Panc1 (cell line): ENCODE measurements around the gene TSSK1B. TPM values are rescaled to one million over a fixed set of nuclear protein-coding genes. Genes with fewer than 3 reads are reported as not detected.
"Not testable (repeated sequence)": the region's sequence is repeated elsewhere in the genome, so short reads cannot be mapped to it uniquely, and the experiment has no call there.

Experiments
- ATAC-seq: fragments of 200-7000 bp; cut with Tn5 transposase; 2 replicates; pipeline ENCODE4 v1.9.1; 2020; ENCODE audit warnings: mild to moderate bottlenecking, moderate library complexity
- BruUV-seq: library from RNA; stranded (reverse); fragments of 400-500 nt; replicated peaks from 2 replicates; lab custom pipeline; 2021; lab: Mats Ljungman, UMichigan
- CTCF ChIA-PET: fragments of 300-600 bp; sonication (Branson Sonifier 250); formaldehyde crosslinking; loops from one replicate; lab custom pipeline; 2022; ENCODE audit warnings: antibody characterized with exemption; lab: Charles Lee
- POLR2A ChIA-PET: fragments of 300-600 bp; sonication (Branson Sonifier 250); formaldehyde crosslinking; loops from one replicate; lab custom pipeline; 2022; ENCODE audit warnings: antibody characterized with exemption; lab: Charles Lee
- DNase-seq: peaks from one replicate; pipeline ENCODE4 v3.0.0-alpha.2; 2010; ENCODE audit warnings: low read depth, low spot score
- H3K27ac ChIP-seq: 2 replicates; pipeline ENCODE4 v1.5.1; 2011; ENCODE audit warnings: mild to moderate bottlenecking, low read length, inconsistent platforms
- H3K27me3 ChIP-seq: fragments of 200-500 bp; sonication (Bioruptor generic); 2 replicates; pipeline ENCODE4 v1.6.0; 2014; ENCODE audit warnings: low read length, inconsistent platforms; ENCODE audit not compliant: control insufficient read depth, insufficient read depth
- H3K36me3 ChIP-seq: fragments of 200-500 bp; sonication (Bioruptor generic); 2 replicates; pipeline ENCODE4 v1.5.1; 2014; ENCODE audit warnings: inconsistent platforms, mild to moderate bottlenecking, low read length, moderate library complexity; ENCODE audit not compliant: control insufficient read depth, insufficient read depth
- H3K4me1 ChIP-seq: 2 replicates; pipeline ENCODE4 v1.5.1; 2011; ENCODE audit warnings: inconsistent platforms, mild to moderate bottlenecking, low read length, moderate library complexity; ENCODE audit not compliant: control insufficient read depth, insufficient read depth
- H3K4me3 ChIP-seq, 2 experiments: 2 replicates each; pipeline ENCODE4 v1.5.1; 2011 to 2012; ENCODE audit warnings: low read depth in 2 of 2, low read length in 2 of 2, mild to moderate bottlenecking in 2 of 2, inconsistent platforms in 1 of 2, moderate library complexity in 1 of 2
- H3K9me3 ChIP-seq: fragments of 200-500 bp; sonication (Bioruptor generic); 2 replicates; pipeline ENCODE4 v1.5.1; 2014; ENCODE audit warnings: low read depth, mild to moderate bottlenecking, inconsistent platforms, low read length, moderate library complexity; ENCODE audit not compliant: control insufficient read depth, insufficient read depth
- POLR2AphosphoS5 ChIP-seq: IDR thresholded peaks from 2 replicates; pipeline ENCODE4 v1.6.1; 2012; ENCODE audit warnings: mild to moderate bottlenecking, low read depth, low read length, moderate library complexity
- SIN3A ChIP-seq: IDR thresholded peaks from 2 replicates; pipeline ENCODE4 v1.6.1; 2012; ENCODE audit warnings: low read depth, mild to moderate bottlenecking, low read length, moderate library complexity, borderline replicate concordance; ENCODE audit not compliant: insufficient read depth
- TCF7L2 ChIP-seq: IDR thresholded peaks from 2 replicates; pipeline ENCODE4 v1.6.1; 2011; ENCODE audit warnings: mild to moderate bottlenecking, low read depth, low read length, inconsistent platforms
- in situ Hi-C: cut with HindIII; loops from 2 replicates; pipeline ENCODE4 v1.10.0; 2016; ENCODE audit warnings: low sequenced_read_pairs, low pct_unique_long_range_greater_than_20kb
- intact Hi-C: fragments of 100-400 bp; cut with micrococcal nuclease; formaldehyde crosslinking; loops from one replicate; pipeline ENCODE4 v1.10.0; 2022; ENCODE audit not compliant: unreplicated experiment
- total RNA-seq: library from RNA; stranded (reverse); gene quantifications from one replicate; pipeline ENCODE4 v1.2.1, GENCODE V29; 2021; ENCODE audit not compliant: unreplicated experiment
- TF ChIP-seq, protein P1 (sequence below), 2 experiments: IDR thresholded peaks; 2 replicates each; pipeline ENCODE4 v1.6.1; 2011 to 2012; ENCODE audit warnings: low read depth in 2 of 2, control low read depth in 1 of 2, low read length in 1 of 2, mild to moderate bottlenecking in 1 of 2, moderate library complexity in 1 of 2; ENCODE audit not compliant: insufficient read depth in 1 of 2
- TF ChIP-seq, protein P2 (sequence below): fragments of 450-650 bp; IDR thresholded peaks from 2 replicates; pipeline ENCODE4 v1.5.1; 2017; ENCODE audit warnings: mild to moderate bottlenecking

TSSK1B gene
- total RNA-seq, 1 experiment from 2014 or later: not detected

GRCh38 chr5:113474100-113474728, 39.4 kb upstream of the TSSK1B start:
- Histone ChIP-seq H3K9me3 (no peaks in the 10 kb centered on the region), H3K27me3 (no peaks in the 10 kb centered on the region), H3K27ac (no peak overlapping the region), H3K4me3 (no peak overlapping the region), H3K36me3 (no peaks in the 10 kb centered on the region), H3K4me1 (no peaks in the 10 kb centered on the region)
- in situ Hi-C loops: no loop called here
- DNase-seq (no peak), ATAC-seq (no peak)
- no TSS peak for BruUV-seq
- intact Hi-C loops: no loop called here
- ChIA-PET POLR2A (no interaction called here), CTCF (no interaction called here)
- TF ChIP-seq, protein P1, sequence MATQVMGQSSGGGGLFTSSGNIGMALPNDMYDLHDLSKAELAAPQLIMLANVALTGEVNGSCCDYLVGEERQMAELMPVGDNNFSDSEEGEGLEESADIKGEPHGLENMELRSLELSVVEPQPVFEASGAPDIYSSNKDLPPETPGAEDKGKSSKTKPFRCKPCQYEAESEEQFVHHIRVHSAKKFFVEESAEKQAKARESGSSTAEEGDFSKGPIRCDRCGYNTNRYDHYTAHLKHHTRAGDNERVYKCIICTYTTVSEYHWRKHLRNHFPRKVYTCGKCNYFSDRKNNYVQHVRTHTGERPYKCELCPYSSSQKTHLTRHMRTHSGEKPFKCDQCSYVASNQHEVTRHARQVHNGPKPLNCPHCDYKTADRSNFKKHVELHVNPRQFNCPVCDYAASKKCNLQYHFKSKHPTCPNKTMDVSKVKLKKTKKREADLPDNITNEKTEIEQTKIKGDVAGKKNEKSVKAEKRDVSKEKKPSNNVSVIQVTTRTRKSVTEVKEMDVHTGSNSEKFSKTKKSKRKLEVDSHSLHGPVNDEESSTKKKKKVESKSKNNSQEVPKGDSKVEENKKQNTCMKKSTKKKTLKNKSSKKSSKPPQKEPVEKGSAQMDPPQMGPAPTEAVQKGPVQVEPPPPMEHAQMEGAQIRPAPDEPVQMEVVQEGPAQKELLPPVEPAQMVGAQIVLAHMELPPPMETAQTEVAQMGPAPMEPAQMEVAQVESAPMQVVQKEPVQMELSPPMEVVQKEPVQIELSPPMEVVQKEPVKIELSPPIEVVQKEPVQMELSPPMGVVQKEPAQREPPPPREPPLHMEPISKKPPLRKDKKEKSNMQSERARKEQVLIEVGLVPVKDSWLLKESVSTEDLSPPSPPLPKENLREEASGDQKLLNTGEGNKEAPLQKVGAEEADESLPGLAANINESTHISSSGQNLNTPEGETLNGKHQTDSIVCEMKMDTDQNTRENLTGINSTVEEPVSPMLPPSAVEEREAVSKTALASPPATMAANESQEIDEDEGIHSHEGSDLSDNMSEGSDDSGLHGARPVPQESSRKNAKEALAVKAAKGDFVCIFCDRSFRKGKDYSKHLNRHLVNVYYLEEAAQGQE (IDR thresholded peaks at IDR 0.05; ENCODE audit: insufficient read depth in 1 of 2, low read depth in 2 of 2, low read length in 1 of 2): no peak
- TF ChIP-seq SIN3A (no peak), TCF7L2 (no peak), POLR2AphosphoS5 (no peak)
- TF ChIP-seq, protein P2, sequence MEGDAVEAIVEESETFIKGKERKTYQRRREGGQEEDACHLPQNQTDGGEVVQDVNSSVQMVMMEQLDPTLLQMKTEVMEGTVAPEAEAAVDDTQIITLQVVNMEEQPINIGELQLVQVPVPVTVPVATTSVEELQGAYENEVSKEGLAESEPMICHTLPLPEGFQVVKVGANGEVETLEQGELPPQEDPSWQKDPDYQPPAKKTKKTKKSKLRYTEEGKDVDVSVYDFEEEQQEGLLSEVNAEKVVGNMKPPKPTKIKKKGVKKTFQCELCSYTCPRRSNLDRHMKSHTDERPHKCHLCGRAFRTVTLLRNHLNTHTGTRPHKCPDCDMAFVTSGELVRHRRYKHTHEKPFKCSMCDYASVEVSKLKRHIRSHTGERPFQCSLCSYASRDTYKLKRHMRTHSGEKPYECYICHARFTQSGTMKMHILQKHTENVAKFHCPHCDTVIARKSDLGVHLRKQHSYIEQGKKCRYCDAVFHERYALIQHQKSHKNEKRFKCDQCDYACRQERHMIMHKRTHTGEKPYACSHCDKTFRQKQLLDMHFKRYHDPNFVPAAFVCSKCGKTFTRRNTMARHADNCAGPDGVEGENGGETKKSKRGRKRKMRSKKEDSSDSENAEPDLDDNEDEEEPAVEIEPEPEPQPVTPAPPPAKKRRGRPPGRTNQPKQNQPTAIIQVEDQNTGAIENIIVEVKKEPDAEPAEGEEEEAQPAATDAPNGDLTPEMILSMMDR: no peak

- no peak for ATAC-seq
- no peak for TF ChIP-seq POLR2AphosphoS5
- DNase-seq: no peak
- Histone ChIP-seq H3K4me1 (no peaks in the 10 kb centered on the region), H3K36me3 (no peaks in the 10 kb centered on the region), H3K9me3 (no peaks in the 10 kb centered on the region), H3K27ac (no peak overlapping the region), H3K4me3 (no peak overlapping the region), H3K27me3 (no peaks in the 10 kb centered on the region; the same call in 1 of the 2 replicates)
- CTCF ChIA-PET: no interaction called here
- in situ Hi-C loops (no loop called here), intact Hi-C loops (no loop called here)
- POLR2A ChIA-PET: no interaction called here
- no TSS peak for BruUV-seq
Measured at GRCh38 chr5:113463032-113463431, 28.2 kb upstream of the TSSK1B start.

DNA sequence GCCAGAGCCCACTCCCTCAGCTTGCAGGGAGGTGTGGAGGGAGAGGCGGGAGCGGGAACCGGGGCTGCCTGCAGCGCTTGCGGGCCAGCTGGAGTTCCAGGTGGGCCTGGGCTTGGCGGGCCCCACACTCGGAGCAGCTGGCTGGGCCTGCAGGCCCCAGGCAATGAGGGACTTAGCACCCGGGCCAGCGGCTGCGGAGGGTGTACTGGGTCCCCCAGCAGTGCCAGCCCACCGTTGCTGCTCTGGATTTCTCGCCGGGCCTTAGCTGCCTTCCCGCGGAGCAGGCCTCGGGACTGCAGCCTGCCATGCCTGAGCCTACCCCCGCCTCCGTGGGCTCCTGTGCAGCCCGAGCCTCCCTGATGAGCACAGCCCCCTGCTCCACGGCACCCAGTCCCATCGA, 22.3 kb upstream of the TSSK1B start:
- intact Hi-C loops, H3K27ac ChIP-seq, DNase-seq, in situ Hi-C loops, H3K4me1 ChIP-seq, ATAC-seq, POLR2A ChIA-PET, BruUV-seq, H3K36me3 ChIP-seq, H3K27me3 ChIP-seq, H3K4me3 ChIP-seq, CTCF ChIA-PET, H3K9me3 ChIP-seq: not testable (repeated sequence)
